AG04449 (cell line): Measurements from ENCODE around the gene PCBP3.

ENCODE experiments used
- CTCF ChIA-PET: fragments of 350-600 bp; formaldehyde crosslinking; extraction: SDS; loops from one replicate; lab custom pipeline; 2021; ENCODE audit warnings: antibody characterized with exemption; lab: Yijun Ruan, JAX
- POLR2A ChIA-PET: fragments of 400-600, 350-600 bp; formaldehyde crosslinking; extraction: SDS; loops from one replicate; lab custom pipeline; 2020; ENCODE audit warnings: antibody characterized with exemption, inconsistent platforms; lab: Yijun Ruan, JAX
- DNase-seq: peaks from one replicate; pipeline ENCODE4 v3.0.0-alpha.2; 2010; ENCODE audit warnings: low read depth, low spot score
- H3K4me3 ChIP-seq: 2 replicates; pipeline ENCODE4 v1.5.1; 2011; ENCODE audit warnings: low read depth, mild to moderate bottlenecking, control low read depth, low read length
- CTCF ChIP-seq: IDR thresholded peaks from one replicate; pipeline ENCODE4 v1.5.1; 2011; ENCODE audit warnings: mild to moderate bottlenecking, moderate library complexity, low read length, control low read depth, inconsistent platforms; ENCODE audit not compliant: insufficient read depth; ENCODE audit errors: missing control alignments

The PCBP3 gene

DNA sequence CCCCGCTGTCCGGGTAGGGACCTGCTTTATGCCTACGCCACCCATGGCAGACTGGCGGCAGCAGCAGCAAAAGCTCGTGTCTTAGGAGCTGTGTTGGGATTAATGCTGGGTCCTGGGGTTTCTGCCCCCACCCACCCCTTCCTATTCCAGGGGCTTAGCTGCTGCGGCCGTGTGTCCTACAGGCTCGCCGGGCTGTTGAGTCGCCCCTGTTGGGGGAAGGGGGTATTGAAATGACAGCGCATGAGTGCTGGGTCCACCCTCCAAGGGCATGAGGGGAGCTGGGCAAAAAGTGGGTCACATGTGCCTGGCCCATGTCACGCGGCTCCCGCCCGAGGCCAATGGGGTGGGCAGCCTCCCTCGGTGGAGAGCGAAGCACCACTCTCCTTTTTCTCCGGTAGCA, 219.7 kb downstream of the PCBP3 start:
- no peak overlapping the region for H3K4me3 ChIP-seq
- TF ChIP-seq CTCF: no peak
- DNase-seq: no peak
- POLR2A ChIA-PET: no interaction called here
- CTCF ChIA-PET: interaction anchor here (0.7 to 1.7 kb wide), 2 partner anchors 9 to 24 kb away, joined by 3 to 5 read pairs; no protein-coding TSS in a partner anchor

DNA sequence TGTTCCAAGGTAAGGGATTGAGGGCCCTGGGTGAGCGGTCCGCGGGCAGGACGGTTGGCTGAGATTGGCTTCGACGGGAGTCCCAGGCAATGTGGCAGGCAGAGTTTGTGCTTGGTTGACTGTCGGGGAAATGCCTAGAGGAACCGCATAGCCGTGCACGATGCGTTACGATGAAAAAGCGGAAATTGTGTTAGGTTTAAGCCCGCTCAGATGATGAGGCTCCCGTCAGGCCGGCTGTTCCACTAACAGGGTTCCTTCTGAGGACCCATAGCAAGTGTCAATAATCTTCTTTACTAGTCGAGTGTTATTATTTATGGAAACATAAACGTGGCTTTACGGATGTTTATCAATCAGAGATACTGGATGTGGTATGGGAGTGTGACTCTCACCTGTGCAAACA, 220.2 kb downstream of the PCBP3 start:
- POLR2A ChIA-PET: no interaction called here
- CTCF ChIA-PET: interaction anchor here (0.7 to 1.7 kb wide), 3 partner anchors 9 to 24 kb away, joined by 3 to 5 read pairs (median 3); no protein-coding TSS in a partner anchor
- no peak for DNase-seq
- H3K4me3 ChIP-seq: no peak overlapping the region
- no peak for TF ChIP-seq CTCF

- TF ChIP-seq CTCF: no peak
- CTCF ChIA-PET: interaction anchor here (0.9 to 3.8 kb wide), 4 partner anchors 13 to 109 kb away, joined by 3 to 17 read pairs (median 4); no protein-coding TSS in a partner anchor
- POLR2A ChIA-PET: no interaction called here
- no peak for DNase-seq
- no peak overlapping the region for H3K4me3 ChIP-seq
These were observed 220.9 kb downstream of the PCBP3 start for GRCh38 chr21:45864436-45864835.

DNA sequence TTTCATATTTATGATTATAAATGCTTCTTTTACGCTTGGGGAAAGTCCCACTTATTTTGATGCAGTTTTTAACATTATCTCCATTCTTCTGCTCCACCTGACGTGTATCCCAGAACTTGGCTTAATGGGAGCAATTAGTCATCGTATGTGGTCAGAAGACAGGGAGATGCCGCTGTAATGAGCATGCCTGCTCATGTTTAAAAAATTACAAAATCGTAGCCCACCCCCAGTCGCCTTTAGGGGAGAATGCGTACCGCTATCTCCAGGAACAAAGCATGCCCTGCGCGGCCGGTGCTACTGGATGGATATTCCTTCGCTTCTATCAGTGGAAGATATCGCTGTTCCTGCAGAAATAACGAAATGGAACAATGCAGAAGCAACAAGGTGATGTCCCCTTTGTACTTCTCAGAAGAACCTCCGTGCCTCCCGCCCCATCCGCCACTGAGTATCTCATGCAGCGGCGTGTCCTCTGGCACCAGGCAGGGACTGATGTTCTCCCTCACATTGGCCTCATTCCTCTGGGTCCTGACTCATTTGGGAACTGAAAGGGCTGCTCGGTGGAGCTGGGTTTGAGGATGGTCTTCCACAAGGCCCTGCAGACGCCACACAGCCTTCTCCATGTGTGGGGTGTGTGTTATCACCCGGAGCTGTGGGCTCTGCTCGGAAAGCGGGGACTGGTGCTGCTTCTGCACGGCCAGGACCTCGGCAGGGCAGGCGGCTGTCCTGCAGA, 221.7 kb downstream of the PCBP3 start:
- DNase-seq: peak; percentile 80
- TF ChIP-seq CTCF: no peak
- no peak overlapping the region for H3K4me3 ChIP-seq
- ChIA-PET CTCF (interaction anchor here (0.9 to 3.8 kb wide), 2 partner anchors 15 to 108 kb away, joined by 3 to 17 read pairs; no protein-coding TSS in a partner anchor), POLR2A (no interaction called here)

- POLR2A ChIA-PET: no interaction called here
- TF ChIP-seq CTCF: no peak
- CTCF ChIA-PET: interaction anchor here (3.8 kb wide), 1 partner anchor 14 kb away, joined by 17 read pairs; no protein-coding TSS in a partner anchor
- DNase-seq: no peak
- no peak overlapping the region for H3K4me3 ChIP-seq
These were observed 223.0 kb downstream of the PCBP3 start for GRCh38 chr21:45866551-45866950.

GRCh38 chr21:45867041-45867666, 223.6 kb downstream of the PCBP3 start:
- H3K4me3 ChIP-seq: no peak overlapping the region
- TF ChIP-seq CTCF: no peak
- CTCF ChIA-PET: interaction anchor here (3.8 kb wide), 1 partner anchor 14 kb away, joined by 17 read pairs; no protein-coding TSS in a partner anchor
- POLR2A ChIA-PET: no interaction called here
- DNase-seq: no peak
